Peyer's patch (tissue), 4 donors: Measurements from ENCODE around the gene ETV5.

Experiments used
- CTCF ChIP-seq, 6 experiments: fragments of 450-650 bp in 4 of 6; fragments of 200-600 bp in 2 of 6; sonication (generic) in 1 of 6; IDR thresholded peaks; one replicate each; pipeline ENCODE4 v1.5.1; 2017 to 2019; ENCODE audit warnings: antibody characterized with exemption in 6 of 6, mild to moderate bottlenecking in 3 of 6, moderate library complexity in 1 of 6
- POLR2A ChIP-seq, 2 donors: fragments of 450-650 bp; IDR thresholded peaks; one replicate each; pipeline ENCODE4 v1.5.1; 2017; ENCODE audit warnings: antibody characterized with exemption in 2 of 2, mild to moderate bottlenecking in 2 of 2, moderate library complexity in 2 of 2

DNA sequence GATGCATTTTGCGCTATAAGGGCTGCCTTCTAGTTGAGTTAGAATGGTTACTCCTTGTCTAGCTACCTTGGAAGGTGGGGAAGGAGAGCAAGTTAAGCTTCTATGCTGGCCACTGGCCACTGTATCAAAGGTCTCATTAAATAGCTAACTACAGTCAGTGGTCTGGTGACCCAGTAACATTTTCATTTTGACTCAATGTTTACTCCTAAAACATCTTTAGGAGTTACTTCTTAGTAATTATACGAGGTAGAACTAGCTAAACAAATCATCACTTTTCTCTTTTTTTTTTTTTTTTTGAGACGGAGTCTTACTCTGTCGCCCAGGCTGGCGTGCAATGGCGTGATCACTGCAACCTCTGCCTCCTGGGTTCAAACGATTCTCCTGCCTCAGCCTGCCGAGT is 26.7 kb downstream of the ETV5 start:
- TF ChIP-seq POLR2A (IDR thresholded peaks at IDR 0.05), result no peak
- no peak for TF ChIP-seq CTCF (IDR thresholded peaks at IDR 0.05)
